Measurements from ENCODE around the gene ADAP2.
"Not testable (repeated sequence)": the region's sequence is repeated elsewhere in the genome, so short reads cannot be mapped to it uniquely, and the experiment has no call there.

ADAP2 gene

DNA sequence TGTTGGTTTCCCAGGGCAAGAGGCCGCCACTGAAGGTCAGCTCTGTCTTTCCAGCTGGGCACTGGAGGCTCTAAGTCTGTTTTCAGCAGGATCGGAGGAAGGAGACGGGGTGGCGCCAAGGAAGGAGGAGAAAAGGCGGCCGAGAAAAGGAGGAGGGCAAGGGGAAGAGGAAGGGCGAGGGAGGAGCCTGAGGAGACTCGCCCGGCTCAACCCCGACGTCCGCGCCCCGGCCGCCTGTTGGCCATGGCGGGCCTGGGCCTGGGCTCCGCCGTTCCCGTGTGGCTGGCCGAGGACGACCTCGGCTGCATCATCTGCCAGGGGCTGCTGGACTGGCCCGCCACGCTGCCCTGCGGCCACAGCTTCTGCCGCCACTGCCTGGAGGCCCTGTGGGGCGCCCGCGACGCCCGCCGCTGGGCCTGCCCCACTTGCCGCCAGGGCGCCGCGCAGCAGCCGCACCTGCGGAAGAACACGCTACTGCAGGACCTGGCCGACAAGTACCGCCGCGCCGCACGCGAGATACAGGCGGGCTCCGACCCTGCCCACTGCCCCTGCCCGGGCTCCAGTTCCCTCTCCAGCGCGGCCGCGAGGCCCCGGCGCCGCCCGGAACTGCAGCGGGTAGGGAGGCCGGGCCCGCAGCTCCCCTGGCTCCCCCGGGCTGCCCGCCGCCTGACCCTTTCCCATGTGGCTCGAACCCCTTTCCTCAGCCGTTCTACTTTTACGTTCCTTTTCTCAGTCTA is 49.3 kb downstream of the ADAP2 start, which contains the start of gene RNF135:
Gene RNF135, plus strand, starts transcription at position 209 of the 737 bp plus-strand sequence. Its CDS starts 35 bp downstream, at position 244.
- peak; percentile 62 to 91 for DNase-seq

GRCh38 chr17:30975042-30975820 is 53.5 kb downstream of the ADAP2 start:
- no peak for DNase-seq

DNA sequence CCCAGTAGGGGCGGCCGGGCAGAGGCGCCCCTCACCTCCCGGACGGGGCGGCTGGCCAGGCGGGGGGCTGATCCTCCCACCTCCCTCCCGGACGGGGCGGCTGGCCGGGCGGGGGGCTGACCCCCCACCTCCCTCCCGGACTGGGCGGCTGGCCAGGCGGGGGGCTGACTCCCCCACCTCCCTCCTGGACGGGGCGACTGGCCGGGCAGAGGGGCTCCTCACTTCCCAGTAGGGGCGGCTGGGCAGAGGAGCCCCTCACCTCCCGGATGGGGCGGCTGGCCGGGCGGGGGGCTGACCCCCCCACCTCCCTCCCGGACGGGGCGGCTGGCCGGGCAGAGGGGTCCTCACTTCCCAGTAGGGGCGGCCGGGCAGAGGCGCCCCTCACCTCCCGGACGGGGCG is 58.2 kb downstream of the ADAP2 start:
- DNase-seq = not testable (repeated sequence)

- DNase-seq = no peak
Observed at GRCh38 chr17:30981531-30982519, 60.1 kb downstream of the ADAP2 start.

GRCh38 chr17:30982855-30983254 is 61.1 kb downstream of the ADAP2 start:
- no peak for DNase-seq

DNA sequence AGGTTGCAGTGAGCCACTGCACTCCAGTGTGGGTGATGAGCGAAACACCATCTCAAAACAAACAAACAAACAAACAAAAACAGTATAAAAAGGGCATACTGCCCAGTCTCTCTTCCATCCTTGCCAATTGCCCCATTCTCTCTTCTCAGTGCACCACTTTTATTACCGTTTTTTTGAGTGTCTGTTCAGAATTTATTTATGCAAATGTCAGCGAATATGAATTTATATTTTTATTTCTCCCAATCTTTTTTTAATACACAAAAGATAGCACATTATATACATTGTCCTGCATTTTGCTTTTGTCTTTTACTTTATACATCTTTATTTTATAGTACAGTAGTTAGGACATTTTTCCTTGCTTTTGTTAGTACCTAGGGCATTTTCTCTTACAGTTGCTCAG is 68.7 kb downstream of the ADAP2 start:
- DNase-seq = no peak

DNA sequence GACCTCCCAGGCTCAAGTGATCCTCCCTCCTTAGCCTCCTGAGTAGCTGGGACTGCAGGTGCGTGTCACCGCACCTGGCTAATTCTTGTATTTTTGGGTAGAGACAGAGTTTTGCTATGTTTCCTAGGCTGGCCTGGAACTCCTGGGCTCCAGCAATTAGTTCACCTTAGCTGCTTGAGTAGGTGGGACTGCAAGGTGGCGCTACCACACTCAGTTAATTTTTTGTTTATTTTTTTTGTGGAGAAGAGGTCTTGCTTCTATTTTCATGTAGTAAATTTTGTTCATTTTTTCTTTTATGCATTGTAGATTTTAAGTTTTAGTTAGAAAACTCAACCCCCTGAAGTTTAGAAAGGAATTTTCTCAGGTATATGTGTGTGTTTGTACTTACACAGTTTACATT is 70.8 kb downstream of the ADAP2 start:
- DNase-seq = no peak

- no peak for DNase-seq
Observed at GRCh38 chr17:30995347-30995746, 73.6 kb downstream of the ADAP2 start.

GRCh38 chr17:30996486-30996885 is 74.7 kb downstream of the ADAP2 start:
- DNase-seq = no peak

GRCh38 chr17:30997270-30997669 is 75.5 kb downstream of the ADAP2 start:
- no peak for DNase-seq

DNA sequence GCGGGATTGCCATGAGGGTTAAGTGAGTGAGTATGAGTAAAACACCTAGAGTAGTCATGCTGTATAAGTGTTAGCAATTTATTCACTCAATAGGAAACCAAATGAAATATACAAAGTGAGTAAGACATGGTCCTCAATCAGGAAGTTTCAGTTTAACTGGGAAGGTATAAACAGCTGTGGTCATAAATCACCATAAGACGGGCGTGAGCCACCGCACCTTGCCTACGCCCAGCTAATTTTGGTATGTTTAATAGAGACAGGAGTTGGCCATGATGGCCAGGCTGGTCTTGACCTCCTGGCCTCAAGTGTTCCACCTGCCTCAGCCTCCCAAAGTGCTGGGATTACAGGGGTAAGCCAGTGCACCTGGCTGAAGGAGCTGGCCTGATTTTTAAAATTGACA is 76.1 kb downstream of the ADAP2 start:
- no peak for DNase-seq

- DNase-seq = no peak
Observed at GRCh38 chr17:31002047-31002446, 80.3 kb downstream of the ADAP2 start.

GRCh38 chr17:31003225-31003866 is 81.6 kb downstream of the ADAP2 start:
- no peak for DNase-seq

GRCh38 chr17:31004160-31004559 is 82.4 kb downstream of the ADAP2 start:
- DNase-seq = no peak

- no peak for DNase-seq
Observed at GRCh38 chr17:31007695-31008373, 86.1 kb downstream of the ADAP2 start.

DNA sequence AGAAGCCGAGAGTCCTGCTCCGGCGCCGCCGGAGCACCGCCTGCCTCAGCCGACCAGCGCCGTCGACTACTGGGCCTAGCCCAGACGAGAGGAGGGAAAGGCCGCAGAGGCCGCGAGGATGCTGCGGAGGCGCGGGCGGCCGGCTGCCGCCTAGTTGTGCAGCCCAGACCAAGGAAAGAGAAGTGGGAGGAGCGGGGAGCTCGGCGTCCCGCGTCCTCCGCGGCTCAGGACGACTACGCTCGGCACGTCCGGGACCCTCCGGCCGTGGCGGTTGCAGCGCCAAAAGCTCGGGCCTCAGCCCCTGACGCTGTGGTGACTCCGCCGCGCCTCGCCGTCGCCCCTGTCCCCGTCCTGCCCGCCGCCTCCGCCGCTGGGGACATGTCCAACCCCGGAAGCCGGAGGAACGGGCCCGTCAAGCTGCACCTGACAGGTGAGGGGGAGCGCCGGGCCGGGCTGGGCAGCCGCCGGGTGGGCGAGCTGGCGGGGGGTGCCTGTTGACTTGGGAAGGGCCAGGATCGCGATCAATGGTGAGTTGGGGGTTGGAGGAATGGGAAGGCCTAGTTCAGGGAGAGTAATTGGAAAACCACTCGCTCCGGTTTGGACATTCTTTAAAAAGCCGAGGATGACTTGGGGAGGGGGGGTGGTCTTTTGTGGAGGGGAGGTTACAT is 86.8 kb downstream of the ADAP2 start:
- DNase-seq = no peak
